Skeletal muscle satellite cell (primary cell): ENCODE data around the gene CD96.

ENCODE experiments used
- H3K27me3 ChIP-seq: 2 replicates; pipeline ENCODE4 v1.7.0; 2013; ENCODE audit warnings: low read length; ENCODE audit not compliant: control insufficient read depth, insufficient read depth
- H3K36me3 ChIP-seq: 2 replicates; pipeline ENCODE4 v1.7.0; 2013; ENCODE audit warnings: mild to moderate bottlenecking, control low read depth, low read length; ENCODE audit not compliant: insufficient read depth
- H3K4me1 ChIP-seq: 2 replicates; pipeline ENCODE4 v1.7.0; 2013; ENCODE audit warnings: low read length; ENCODE audit not compliant: control insufficient read depth, insufficient read depth
- H3K4me2 ChIP-seq: 2 replicates; pipeline ENCODE4 v1.7.0; 2013; ENCODE audit warnings: mild to moderate bottlenecking, low read length
- H3K4me3 ChIP-seq: 2 replicates; pipeline ENCODE4 v1.7.0; 2013; ENCODE audit warnings: low read length
- H3K9ac ChIP-seq: 2 replicates; pipeline ENCODE4 v1.7.0; 2013; ENCODE audit warnings: mild to moderate bottlenecking, low read depth, low read length, moderate library complexity
- H3K9me3 ChIP-seq: replicated peaks from 2 replicates; pipeline ENCODE4 v1.7.0; 2013; ENCODE audit warnings: mild to moderate bottlenecking, control low read depth, low read length

Gene CD96

DNA sequence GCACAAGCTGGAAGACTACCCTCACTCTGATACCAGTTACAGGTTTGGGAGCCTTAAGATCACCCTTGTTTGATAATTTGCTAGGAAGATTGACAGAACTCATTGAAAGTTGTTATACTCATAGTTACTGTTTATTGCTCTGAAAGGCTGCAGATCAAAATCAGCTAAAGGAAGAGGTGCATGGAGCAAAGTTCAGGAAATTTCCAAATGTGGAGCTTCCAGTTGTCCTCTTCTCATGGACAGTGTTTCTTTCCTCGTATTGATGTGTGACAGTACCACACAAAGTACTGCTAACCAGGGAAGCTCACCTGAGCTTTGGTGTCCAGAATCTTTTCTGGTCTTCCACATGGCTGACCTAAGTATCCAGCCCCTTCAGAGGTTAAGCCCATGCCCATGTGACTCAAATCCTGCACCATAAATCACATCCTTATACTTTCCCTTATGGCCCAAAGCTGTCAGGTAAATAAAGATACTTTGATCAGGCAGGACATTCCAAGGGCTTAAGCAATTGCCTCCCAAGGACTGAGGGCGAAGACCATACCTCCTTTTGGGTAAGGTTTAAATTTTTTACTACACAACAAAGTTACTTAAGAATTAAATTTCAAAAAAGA lies 146.3 kb downstream of the CD96 start:
- H3K4me3 ChIP-seq: no peak overlapping the region
- H3K9ac ChIP-seq: no peak overlapping the region
- H3K27me3 ChIP-seq: no peaks in the 10 kb centered on the region
- H3K4me2 ChIP-seq: no peak overlapping the region
- no peaks in the 10 kb centered on the region for H3K9me3 ChIP-seq
- peaks cover 14% of the 10 kb centered on the region for H3K4me1 ChIP-seq
- H3K36me3 ChIP-seq: no peaks in the 10 kb centered on the region

DNA sequence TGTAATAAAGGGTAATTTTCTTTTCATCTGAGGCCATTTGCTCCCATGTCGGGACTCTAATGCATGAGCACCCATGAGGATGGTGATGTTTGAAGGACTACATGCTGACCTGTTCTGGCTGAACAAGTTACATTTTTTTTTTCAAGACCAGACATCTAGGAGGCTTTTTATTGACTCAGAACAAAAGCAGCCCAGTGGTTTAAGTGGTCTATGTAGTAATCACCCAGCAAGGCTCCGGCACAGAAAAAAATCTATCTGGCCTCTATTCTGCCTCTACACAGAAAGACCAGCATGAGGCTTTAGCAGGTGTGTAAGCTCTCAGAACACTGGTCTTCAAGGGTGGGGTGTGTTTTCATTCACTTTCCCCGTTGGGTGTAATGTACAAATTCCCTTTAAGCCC lies 148.2 kb downstream of the CD96 start:
- Histone ChIP-seq H3K4me2 (peak overlapping the region; percentile 37), H3K4me3 (no peak overlapping the region), H3K4me1 (peaks cover 26% of the 10 kb centered on the region), H3K27me3 (no peaks in the 10 kb centered on the region), H3K9me3 (no peaks in the 10 kb centered on the region), H3K9ac (peak overlapping the region; percentile 22), H3K36me3 (no peaks in the 10 kb centered on the region)

DNA sequence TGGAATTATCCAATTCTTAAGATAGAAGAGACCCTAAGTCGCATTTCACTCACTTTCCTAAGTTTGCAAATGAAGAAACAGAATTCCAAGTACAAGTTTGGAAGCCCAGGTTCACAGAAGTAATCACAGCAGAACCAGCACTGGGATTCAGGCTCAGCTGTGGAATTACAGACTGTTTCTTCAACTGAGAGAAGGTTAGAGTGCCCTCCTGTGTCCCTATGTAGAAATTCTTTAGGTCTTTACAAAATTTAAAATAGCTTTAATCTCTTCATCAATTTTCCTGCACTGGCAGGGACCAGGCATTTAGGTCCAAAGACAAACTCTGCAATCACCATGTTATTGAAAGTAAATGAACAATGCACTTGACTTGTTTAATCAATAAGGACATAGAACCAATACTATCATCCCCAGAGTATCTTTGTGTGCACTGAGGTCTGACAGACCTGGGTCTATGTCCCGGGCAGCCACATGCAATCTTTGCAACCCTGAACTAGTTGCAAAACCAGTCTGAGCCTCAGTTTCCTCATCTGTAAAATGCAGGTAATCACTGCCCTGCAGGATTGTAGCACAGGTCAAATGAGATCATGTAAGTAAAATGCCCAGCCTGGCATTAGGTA lies 149.4 kb downstream of the CD96 start:
- Histone ChIP-seq H3K4me3 (no peak overlapping the region), H3K4me1 (peaks cover 36% of the 10 kb centered on the region), H3K4me2 (no peak overlapping the region), H3K27me3 (no peaks in the 10 kb centered on the region), H3K9ac (peak overlapping the region; percentile 22), H3K9me3 (no peaks in the 10 kb centered on the region), H3K36me3 (no peaks in the 10 kb centered on the region)

- no peaks in the 10 kb centered on the region for H3K36me3 ChIP-seq
- H3K4me2 ChIP-seq: no peak overlapping the region
- no peaks in the 10 kb centered on the region for H3K27me3 ChIP-seq
- no peak overlapping the region for H3K9ac ChIP-seq
- H3K9me3 ChIP-seq: no peaks in the 10 kb centered on the region
- H3K4me3 ChIP-seq: no peak overlapping the region
- H3K4me1 ChIP-seq: peaks cover 39% of the 10 kb centered on the region
Observed at GRCh38 chr3:111692593-111693552, 150.9 kb downstream of the CD96 start.

GRCh38 chr3:111694471-111694870 lies 152.5 kb downstream of the CD96 start:
- H3K27me3 ChIP-seq: no peaks in the 10 kb centered on the region
- H3K4me3 ChIP-seq: no peak overlapping the region
- H3K9me3 ChIP-seq: no peaks in the 10 kb centered on the region
- no peak overlapping the region for H3K4me2 ChIP-seq
- no peak overlapping the region for H3K9ac ChIP-seq
- H3K36me3 ChIP-seq: no peaks in the 10 kb centered on the region
- H3K4me1 ChIP-seq: peaks cover 39% of the 10 kb centered on the region

DNA sequence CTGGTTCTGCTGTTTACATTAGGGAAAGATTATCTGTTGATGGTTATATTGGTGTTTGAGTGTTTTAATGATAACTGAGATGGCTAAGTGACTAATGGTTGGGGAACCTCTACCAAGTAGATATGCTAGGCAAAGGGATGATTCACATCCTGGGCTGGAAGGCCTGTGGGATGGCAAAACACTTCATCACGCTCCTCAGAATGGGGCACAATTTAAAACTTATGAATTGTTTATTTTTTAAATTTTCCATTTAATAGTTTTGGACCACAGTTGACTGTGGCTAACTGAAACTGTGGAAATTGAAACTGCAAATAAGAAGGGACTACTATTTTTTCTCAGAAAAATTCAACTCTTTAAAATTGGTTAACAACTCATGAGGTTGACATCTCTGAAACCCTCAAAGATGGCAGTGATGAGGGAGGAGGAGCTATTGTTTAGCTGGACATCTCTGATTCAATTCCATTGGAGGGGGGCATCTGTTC lies 153.7 kb downstream of the CD96 start:
- peaks cover 31% of the 10 kb centered on the region for H3K4me1 ChIP-seq

DNA sequence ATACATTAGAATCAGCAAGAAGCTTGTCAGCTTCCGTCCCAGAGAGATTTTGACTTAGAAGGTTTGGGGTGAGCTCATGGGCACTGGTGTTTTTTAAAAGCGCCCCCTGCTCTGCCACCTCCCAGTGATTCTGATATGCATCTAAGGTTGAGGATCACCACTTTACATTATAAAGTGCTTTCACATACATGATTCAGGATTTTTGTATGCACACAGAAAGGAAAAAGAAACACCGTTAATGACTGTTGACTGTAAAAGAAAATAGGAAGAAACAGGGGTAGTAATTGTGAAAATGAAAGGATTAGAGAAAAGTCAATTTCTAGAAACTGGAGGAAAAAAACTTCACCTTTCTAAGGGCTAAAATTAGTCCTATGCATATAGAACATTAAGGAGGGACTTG lies 158.1 kb downstream of the CD96 start:
- H3K4me2 ChIP-seq: no peak overlapping the region
- H3K4me1 ChIP-seq: peaks cover 19% of the 10 kb centered on the region
- no peaks in the 10 kb centered on the region for H3K36me3 ChIP-seq
- no peaks in the 10 kb centered on the region for H3K27me3 ChIP-seq
- H3K4me3 ChIP-seq: no peak overlapping the region
- no peaks in the 10 kb centered on the region for H3K9me3 ChIP-seq
- H3K9ac ChIP-seq: no peak overlapping the region

More for the DNA sequence above, 153.7 kb downstream of the CD96 start:
- H3K4me2 ChIP-seq: peak overlapping the region; percentile 59
- H3K27me3 ChIP-seq: no peaks in the 10 kb centered on the region
- no peaks in the 10 kb centered on the region for H3K36me3 ChIP-seq
- H3K9me3 ChIP-seq: no peaks in the 10 kb centered on the region
- H3K4me3 ChIP-seq: peak overlapping the region; percentile 2
- H3K9ac ChIP-seq: peak overlapping the region; percentile 46

DNA sequence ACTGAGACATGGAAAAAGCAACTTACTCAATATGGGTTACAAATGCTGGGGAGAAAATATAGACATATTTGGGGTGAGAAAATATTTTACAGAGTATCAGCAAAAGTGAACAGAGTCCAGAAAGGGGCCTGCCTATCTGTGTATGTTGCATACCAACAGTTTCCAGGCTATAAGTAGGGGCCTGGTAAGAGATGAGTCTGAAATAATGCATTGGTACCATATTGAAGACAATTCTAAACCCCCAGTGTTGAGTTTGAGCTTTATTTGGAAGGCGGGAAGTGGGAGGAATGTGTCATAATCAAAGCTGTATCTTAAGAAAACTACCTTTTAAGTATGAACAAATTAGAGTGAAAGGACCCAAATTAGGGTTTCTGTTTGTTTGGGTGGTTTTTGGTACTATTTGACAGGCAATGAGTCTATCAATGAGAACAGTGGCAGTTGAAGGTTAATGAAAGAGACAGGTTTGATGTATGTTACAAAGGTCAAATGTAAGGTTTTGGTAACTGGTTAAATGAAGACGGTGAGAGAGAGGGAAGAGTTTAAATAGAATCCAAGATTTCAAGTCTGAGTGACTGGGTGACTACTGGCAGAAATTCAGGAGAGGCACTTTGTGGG lies 159.4 kb downstream of the CD96 start:
- Histone ChIP-seq H3K9ac (no peak overlapping the region), H3K36me3 (no peaks in the 10 kb centered on the region), H3K9me3 (no peaks in the 10 kb centered on the region)

More for the DNA sequence above, 159.4 kb downstream of the CD96 start:
- Histone ChIP-seq H3K27me3 (no peaks in the 10 kb centered on the region), H3K4me2 (no peak overlapping the region), H3K4me3 (no peak overlapping the region), H3K4me1 (peaks cover 7% of the 10 kb centered on the region)
